Duodenal mucosa (tissue), 2 donors: Measurements from ENCODE around the gene VEZT.

Source experiments
- H3K27ac ChIP-seq: one replicate; pipeline ENCODE4 v1.7.0; 2013; ENCODE audit warnings: low read depth, low read length
- H3K27me3 ChIP-seq, 2 donors: one replicate each; pipeline ENCODE4 v1.7.0; 2013; ENCODE audit warnings: low read length in 2 of 2, control low read depth in 1 of 2; ENCODE audit not compliant: insufficient read depth in 2 of 2, control insufficient read depth in 1 of 2
- H3K36me3 ChIP-seq, 2 donors: one replicate each; pipeline ENCODE4 v1.7.0; 2013; ENCODE audit warnings: low read length in 2 of 2, control low read depth in 1 of 2; ENCODE audit not compliant: insufficient read depth in 2 of 2, control insufficient read depth in 1 of 2
- H3K4me1 ChIP-seq, 2 donors: one replicate each; pipeline ENCODE4 v1.7.0; 2013; ENCODE audit warnings: low read length in 2 of 2, control low read depth in 1 of 2; ENCODE audit not compliant: insufficient read depth in 2 of 2, control insufficient read depth in 1 of 2
- H3K4me3 ChIP-seq, 2 donors: one replicate each; pipeline ENCODE4 v1.7.0; 2013; ENCODE audit warnings: low read length in 2 of 2, low read depth in 1 of 2
- H3K9ac ChIP-seq, 2 donors: one replicate each; pipeline ENCODE4 v1.7.0; 2013; ENCODE audit warnings: low read length in 2 of 2, low read depth in 1 of 2
- H3K9me3 ChIP-seq, 2 donors: one replicate each; pipeline ENCODE4 v1.7.0; 2013; ENCODE audit warnings: low read length in 2 of 2, control low read depth in 1 of 2; ENCODE audit not compliant: control insufficient read depth in 1 of 2

Gene VEZT

DNA sequence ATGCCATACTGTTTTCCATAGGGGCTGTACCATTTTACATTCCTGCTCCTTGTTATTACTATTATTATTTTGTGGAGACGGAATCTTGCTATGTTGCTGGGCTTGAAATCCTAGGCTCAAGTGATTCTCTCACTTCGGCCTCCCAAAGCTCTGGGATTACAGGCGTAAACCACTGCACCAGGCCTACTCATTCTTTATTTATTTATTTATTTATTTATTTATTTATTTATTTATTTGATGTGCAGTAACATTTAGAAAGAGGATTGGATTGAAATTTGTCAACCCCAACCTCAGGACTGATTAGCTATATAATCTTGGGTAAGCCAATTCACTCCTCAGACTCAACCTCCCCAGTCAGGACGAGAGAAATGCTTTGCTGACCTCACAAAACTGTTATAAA is 107.9 kb downstream of the VEZT start:
- no peaks in the 10 kb centered on the region for H3K27me3 ChIP-seq
- H3K4me3 ChIP-seq, result no peak overlapping the region
- no peaks in the 10 kb centered on the region for H3K9me3 ChIP-seq
- H3K27ac ChIP-seq, result no peak overlapping the region
- no peak overlapping the region for H3K9ac ChIP-seq
- peaks cover 0 to 9% of the 10 kb centered on the region in 2 donors for H3K4me1 ChIP-seq
- H3K36me3 ChIP-seq, result no peaks in the 10 kb centered on the region

DNA sequence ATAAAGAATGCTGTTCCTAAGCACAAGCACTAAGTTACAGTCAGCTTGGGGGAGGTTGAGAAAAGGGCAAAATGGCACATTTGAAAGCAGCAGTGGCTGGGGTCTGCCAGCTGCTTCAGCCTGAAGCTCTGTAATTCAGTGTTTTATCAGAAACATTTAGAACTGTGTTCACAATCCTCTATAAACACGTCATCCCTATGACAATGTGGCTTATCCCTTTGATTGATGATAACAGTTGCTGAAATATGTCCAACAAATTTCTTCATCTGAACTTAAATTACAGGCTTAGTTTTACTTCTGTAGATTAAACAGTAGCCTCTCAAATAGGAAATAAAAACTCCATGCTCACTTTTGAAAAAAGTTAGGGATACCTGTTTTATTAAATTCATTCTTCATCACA is 108.8 kb downstream of the VEZT start:
- Histone ChIP-seq H3K9ac (no peak overlapping the region), H3K36me3 (no peaks in the 10 kb centered on the region), H3K9me3 (no peaks in the 10 kb centered on the region), H3K4me1 (peaks cover 0 to 6% of the 10 kb centered on the region in 2 donors), H3K27me3 (no peaks in the 10 kb centered on the region), H3K27ac (no peak overlapping the region), H3K4me3 (no peak overlapping the region)

DNA sequence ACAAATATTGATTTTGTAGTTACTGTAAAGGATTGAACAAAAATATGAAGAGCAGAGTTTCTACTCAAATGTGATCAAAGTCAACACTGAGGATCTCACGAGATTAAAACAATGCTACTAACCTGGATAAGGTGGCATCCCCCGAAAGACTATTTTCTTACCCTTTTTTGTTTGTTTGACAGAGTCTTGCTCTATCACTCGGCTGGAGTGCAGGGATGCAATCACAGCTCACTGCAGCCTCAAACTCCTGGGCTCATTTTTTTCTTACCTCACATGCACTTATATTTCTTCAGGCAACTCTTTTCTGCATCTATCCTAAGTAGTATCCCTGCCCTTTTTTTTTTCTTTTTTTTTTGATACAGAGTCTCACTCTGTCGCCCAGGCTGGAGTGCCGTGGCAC is 109.2 kb downstream of the VEZT start:
- Histone ChIP-seq H3K9ac (no peak overlapping the region), H3K4me3 (no peak overlapping the region), H3K9me3 (no peaks in the 10 kb centered on the region), H3K27me3 (no peaks in the 10 kb centered on the region), H3K36me3 (no peaks in the 10 kb centered on the region), H3K4me1 (peaks cover 0 to 3% of the 10 kb centered on the region in 2 donors), H3K27ac (no peak overlapping the region)

DNA sequence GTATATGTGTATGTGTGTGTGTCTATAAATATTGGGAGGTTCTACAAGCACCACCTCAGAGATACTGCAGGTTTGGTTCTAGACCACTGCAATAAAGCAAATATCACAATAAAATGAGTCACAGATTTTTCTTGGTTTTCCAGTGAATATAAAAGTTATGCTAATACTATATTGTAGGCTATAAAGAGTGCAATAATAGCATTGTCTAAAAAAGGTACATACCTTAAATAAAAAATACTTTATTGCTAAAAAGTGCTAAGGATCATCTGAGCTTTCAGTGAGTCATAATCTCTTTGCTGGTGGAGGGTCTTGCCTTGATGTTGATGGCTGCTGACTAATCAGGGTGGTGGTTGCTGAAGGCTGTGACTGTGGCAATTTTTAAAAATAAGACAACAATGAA is 111.1 kb downstream of the VEZT start:
- H3K27ac ChIP-seq, result no peak overlapping the region
- H3K9ac ChIP-seq, result no peak overlapping the region
- no peaks in the 10 kb centered on the region for H3K4me1 ChIP-seq
- no peaks in the 10 kb centered on the region for H3K36me3 ChIP-seq
- H3K4me3 ChIP-seq, result no peak overlapping the region
- no peaks in the 10 kb centered on the region for H3K27me3 ChIP-seq
- no peaks in the 10 kb centered on the region for H3K9me3 ChIP-seq

DNA sequence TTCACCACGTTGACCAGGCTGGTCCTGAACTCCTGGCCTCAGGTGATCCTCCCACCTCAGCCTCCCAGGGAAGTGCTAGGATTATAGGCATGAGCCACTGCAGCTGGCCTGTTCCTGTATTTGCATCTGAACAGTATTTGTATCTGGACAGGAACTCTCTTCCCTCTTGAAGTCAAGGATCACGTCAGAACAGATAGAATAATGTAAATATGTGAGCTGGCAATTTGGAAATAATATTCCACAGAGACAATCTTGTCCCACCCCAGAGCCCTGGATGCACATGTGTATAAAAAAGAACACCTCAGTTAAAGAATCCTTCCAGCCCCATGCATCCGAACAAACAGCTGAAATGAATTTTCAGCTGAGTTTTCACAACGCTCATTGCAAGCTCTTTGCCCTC is 118.3 kb downstream of the VEZT start:
- Histone ChIP-seq H3K9ac (peak overlapping the region in 1 of 2 donors; percentile 8), H3K27ac (no peak overlapping the region), H3K27me3 (no peaks in the 10 kb centered on the region), H3K4me1 (peaks cover 0 to 12% of the 10 kb centered on the region in 2 donors), H3K4me3 (no peak overlapping the region), H3K36me3 (no peaks in the 10 kb centered on the region), H3K9me3 (peaks cover 0 to 4% of the 10 kb centered on the region in 2 donors)

DNA sequence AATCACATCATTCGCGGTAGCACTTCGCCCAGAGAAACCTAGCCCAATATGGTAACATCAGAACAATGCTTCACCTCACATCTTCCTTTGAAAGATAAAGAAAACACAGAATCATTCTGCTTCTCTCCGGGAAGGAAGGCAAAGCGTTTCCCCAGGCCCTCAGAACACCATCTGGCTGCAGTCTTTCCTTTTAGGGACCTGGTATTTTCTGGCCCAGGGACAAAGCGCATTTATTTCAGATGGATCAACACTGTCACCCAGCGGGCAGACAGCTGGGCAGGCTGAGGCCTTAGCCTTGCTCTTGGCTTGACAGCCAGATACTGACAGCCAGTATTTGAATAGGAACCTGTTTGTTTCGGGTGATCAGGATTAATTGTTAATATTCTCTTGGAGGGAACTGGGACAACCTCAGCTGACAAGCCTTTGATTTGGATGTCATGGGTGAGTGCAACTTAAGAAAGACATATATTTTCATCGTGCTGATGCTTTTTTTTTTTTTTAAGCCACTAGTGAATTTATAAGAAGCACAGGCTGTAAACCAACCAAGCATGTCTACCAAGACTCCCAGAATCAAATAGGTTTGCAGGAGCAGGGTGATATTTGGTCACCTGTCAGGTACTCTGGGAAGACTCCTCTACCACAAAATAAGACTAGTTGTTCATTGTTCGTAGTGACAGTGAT is 118.9 kb downstream of the VEZT start:
- Histone ChIP-seq H3K4me3 (no peak overlapping the region), H3K36me3 (no peaks in the 10 kb centered on the region), H3K27me3 (no peaks in the 10 kb centered on the region), H3K9ac (peak overlapping the region in 1 of 2 donors; percentile 8), H3K9me3 (peaks cover 0 to 4% of the 10 kb centered on the region in 2 donors), H3K4me1 (peaks cover 0 to 12% of the 10 kb centered on the region in 2 donors), H3K27ac (no peak overlapping the region)

DNA sequence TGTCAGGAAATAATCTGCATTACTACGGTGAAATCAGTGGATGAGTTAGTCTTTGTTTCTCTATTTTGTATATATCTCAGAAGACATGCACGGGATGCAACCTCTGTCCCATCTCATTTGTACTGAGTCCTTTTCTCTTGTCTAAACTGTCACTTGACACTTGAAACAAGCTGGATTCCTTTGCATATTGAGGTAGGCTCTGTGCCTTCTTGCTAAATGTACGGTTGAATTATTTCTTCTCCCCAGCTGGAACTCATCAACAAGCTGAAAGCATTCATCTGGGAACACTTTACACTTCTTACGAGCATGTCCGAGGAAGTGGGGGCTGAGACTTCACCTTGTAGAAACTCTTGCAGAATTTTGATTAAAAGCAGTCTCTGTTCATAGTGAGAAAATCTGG is 119.5 kb downstream of the VEZT start:
- Histone ChIP-seq H3K36me3 (no peaks in the 10 kb centered on the region), H3K9ac (no peak overlapping the region), H3K27me3 (no peaks in the 10 kb centered on the region), H3K27ac (no peak overlapping the region), H3K9me3 (peaks cover 0 to 4% of the 10 kb centered on the region in 2 donors), H3K4me3 (no peak overlapping the region), H3K4me1 (peaks cover 0 to 12% of the 10 kb centered on the region in 2 donors)

DNA sequence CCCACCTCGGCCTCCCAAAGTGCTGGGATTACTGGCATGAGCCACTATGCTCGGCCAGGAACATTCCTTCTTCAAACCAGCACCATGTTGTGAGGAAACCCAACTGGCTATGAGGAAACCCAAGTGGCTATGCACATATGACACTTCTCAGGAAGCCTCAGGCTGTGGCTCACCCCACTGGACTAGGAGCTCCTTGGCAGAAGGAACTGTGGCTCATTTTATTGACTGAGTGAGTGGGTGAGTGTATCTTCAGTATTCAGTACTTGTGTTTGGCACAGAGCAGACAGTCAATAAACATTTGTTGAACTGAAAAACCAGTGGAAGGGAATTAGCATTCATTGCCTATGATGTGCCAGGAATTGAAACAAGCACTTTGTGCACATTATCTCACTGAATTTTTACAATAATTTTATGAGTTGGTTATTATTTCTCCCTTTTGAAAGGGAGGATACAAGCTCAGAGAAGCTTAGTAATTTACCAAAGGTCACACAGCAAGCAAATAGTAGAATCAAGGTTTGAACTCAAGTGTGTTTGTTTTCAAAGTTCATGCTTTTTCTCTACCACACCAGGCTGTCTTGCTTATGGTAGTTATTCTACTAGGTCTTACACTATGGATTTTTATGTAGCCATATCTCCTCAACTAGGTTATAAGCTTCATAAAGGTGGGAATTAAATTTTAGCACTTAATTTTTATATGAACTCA is 121.6 kb downstream of the VEZT start:
- Histone ChIP-seq H3K27me3 (no peaks in the 10 kb centered on the region), H3K27ac (no peak overlapping the region), H3K9ac (no peak overlapping the region), H3K4me3 (no peak overlapping the region), H3K36me3 (no peaks in the 10 kb centered on the region), H3K4me1 (peaks cover 0 to 12% of the 10 kb centered on the region in 2 donors), H3K9me3 (peaks cover 0 to 4% of the 10 kb centered on the region in 2 donors)

DNA sequence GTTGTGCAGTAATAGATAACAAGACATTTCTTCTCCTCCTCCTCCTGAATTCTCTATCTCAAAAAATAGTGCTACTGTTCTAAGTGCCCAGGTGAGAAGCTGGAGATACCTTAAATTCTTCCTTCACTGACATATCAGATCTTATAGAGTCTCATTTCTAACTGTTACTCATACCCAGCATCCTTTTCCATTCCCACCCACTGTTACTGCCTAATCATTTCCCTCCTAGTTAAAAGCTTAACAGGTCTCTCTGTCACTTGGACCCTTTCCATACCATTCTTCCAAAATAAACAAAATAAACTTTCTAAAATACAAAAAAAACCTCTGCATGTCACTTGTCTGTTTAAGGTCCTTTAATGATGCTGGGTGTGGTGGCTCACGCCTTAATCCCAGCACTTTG is 124.4 kb downstream of the VEZT start:
- Histone ChIP-seq H3K4me1 (no peaks in the 10 kb centered on the region), H3K9me3 (peaks cover 0 to 4% of the 10 kb centered on the region in 2 donors), H3K27ac (no peak overlapping the region), H3K4me3 (no peak overlapping the region), H3K27me3 (no peaks in the 10 kb centered on the region), H3K36me3 (no peaks in the 10 kb centered on the region), H3K9ac (no peak overlapping the region)

DNA sequence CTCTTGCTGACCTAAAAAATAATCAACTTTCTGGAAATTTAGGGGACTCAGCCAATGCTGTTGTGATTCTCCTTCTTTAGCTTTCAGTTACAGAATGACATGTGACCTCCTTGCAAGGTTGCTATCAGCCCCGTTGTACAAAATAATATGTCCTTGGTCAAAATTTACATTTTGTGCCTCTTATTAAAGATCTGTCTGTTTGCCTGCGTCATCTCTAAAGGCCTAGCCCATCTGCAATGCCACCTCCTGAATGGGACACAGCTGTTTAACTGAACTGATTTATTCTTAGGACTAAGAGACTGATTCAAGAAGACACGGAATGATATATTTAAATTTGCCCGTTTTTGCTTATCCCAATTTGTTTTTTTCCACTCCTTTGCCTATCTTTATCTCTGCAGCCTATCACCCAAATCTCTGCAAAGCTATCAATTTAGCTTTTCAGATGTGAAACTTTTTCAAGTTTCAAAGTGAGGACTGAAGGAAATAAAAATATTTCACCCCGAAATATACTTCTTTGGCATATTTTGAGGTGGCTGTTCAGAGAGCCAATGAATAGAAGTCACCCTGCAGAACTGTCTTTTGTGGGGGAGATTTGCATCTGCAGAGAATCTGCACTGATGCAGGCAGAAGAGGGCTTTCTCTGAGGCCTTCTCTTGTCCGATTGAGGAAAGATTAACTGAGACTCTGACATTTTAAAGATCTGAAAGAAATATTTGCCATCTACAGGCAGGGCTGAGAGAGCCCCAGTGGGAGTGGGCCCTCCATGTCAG is 126.0 kb downstream of the VEZT start:
- no peaks in the 10 kb centered on the region for H3K36me3 ChIP-seq
- no peak overlapping the region for H3K9ac ChIP-seq
- no peaks in the 10 kb centered on the region for H3K27me3 ChIP-seq
- no peaks in the 10 kb centered on the region for H3K4me1 ChIP-seq
- no peak overlapping the region for H3K4me3 ChIP-seq
- H3K27ac ChIP-seq, result no peak overlapping the region
- H3K9me3 ChIP-seq, result peaks cover 0 to 4% of the 10 kb centered on the region in 2 donors
